SK-MEL-5 (cell line): Measurements from ENCODE around the gene ST6GALNAC3. TPM values are rescaled to one million over a fixed set of nuclear protein-coding genes. Genes with fewer than 3 reads are reported as not detected.

ENCODE experiments used
- DNase-seq: peaks from one replicate; pipeline ENCODE4 v3.0.0-alpha.2; 2016; ENCODE audit warnings: low read depth, low spot score
- in situ Hi-C: cut with HindIII; loops from 2 replicates; pipeline ENCODE4 v1.10.0; 2016; ENCODE audit warnings: low sequenced_read_pairs, high pct_unique_total_duplicates, low pct_unique_long_range_greater_than_20kb
- total RNA-seq: library from RNA; depleted of rRNA; stranded (reverse); fragments of >200 nt; shearing (Covaris generic); gene quantifications from 2 replicates; pipeline ENCODE4 v1.2.3, GENCODE V29; 2014

Gene ST6GALNAC3
- total RNA-seq, 1 experiment from 2014 or later = 70.7 TPM

DNA sequence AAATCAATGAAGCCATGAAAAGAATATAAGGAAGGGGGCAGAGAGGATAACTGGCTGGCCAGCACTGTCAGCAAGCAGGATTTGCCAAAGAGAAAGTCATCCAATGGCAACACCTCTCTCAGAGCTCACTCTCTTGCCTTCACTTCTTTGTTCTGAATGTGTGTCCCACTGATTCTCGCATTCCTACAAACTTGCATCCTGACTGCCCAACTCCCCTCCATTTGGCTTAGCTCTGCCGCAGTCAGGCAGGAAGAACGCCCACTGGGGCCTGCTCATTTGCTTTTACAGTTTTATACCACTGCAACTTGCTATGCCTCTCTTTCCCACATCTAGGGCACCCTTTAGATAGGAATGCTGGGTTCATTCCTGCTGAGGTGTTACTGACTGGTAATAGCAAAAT, 428.6 kb downstream of the ST6GALNAC3 start:
- in situ Hi-C loops = no loop called here
- DNase-seq = no peak

GRCh38 chr1:76503736-76504135, 429.2 kb downstream of the ST6GALNAC3 start:
- no peak for DNase-seq
- in situ Hi-C loops = no loop called here

DNA sequence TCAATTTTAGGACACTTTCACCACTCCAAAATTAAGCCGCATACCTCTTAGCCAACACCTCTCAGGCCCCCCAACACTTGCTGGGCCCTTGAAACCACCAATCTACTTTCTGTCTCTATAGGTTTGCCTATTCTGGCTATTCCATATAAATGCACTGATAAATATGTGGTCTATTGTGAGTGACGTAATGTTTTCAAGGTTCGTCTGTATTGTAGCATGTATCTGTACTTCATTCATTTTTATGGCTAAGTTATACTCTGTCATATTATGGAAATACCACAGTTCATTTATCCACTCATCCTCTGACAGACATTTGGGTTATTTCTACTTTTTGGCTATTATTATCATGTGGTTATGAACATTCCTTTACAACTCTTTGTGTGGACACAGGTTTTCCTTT, 432.8 kb downstream of the ST6GALNAC3 start:
- in situ Hi-C loops = no loop called here
- no peak for DNase-seq

GRCh38 chr1:76508871-76509270, 434.3 kb downstream of the ST6GALNAC3 start:
- no peak for DNase-seq
- in situ Hi-C loops = no loop called here

DNA sequence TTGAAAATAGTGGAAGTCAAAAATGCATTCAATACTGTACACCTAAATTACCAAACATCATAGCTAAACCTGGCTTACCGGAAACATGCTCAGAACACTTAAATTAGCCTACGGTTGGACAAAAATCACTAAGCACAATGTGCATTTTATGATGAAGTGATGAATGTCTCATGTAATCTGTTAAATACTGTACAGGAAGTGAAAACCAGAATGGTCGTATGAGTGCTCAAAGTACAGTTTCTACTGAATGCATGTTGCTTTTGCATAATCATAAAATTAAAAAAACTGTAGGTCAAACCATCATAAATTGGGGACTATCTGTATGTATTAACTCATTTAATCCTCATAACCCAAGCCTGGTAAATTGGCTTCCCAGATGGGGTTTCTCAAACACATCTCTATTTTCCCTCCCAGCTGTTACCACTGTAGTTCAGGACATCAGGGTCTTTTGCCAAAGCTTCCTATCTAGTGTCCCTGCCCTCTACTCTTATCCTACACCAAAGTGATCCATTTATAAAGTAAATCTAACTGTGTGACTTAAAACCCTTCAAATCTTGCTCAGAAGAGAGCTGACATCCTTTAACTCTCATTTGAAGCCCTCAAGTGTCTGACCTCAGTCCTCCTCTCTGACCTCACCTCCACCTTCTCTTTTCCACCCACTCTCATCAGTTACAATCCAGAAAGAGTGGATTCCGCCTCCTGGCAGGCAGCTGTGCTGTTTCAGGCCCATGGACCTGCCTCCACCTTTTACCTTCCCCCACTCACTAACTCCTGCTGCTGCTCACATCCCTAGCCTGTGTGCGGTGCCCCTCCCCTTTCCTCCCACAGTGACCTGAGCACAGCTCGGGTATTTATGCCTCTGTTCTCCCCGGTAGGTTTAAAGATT, 436.4 kb downstream of the ST6GALNAC3 start:
- in situ Hi-C loops = no loop called here
- no peak for DNase-seq

DNA sequence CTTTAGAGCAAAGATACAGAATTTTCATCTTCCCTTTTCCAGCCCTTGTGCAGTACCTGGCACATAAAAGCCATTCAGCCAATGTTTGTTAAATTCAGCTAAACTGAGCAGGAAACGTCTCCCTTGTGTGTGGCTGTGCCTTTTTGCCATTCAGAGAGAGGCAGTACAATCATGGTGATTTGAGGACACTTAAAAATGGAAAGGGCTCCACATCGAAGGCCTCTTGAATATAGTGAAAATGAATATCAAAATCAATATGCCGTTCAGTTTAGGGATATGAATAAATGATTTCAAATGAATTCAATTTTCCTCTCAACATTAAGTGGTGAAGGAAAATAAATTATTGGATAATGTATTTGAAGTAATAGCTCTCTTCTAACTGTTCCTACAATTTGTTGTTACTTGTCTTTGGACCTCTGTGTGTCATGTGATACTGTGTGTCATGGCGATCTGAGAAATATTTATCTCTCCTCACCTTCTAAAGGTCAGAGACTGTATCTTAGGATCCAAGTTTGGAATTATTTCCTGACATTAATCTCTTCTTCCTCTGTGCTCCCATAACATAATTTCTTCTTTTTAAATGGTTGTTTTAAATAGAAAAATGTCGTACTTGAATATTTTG, 437.1 kb downstream of the ST6GALNAC3 start:
- DNase-seq = peak; percentile 14
- in situ Hi-C loops = no loop called here

- DNase-seq = no peak
- in situ Hi-C loops = no loop called here
Measured at GRCh38 chr1:76530953-76531352, 456.4 kb downstream of the ST6GALNAC3 start.

GRCh38 chr1:76541618-76542017, 467.1 kb downstream of the ST6GALNAC3 start:
- in situ Hi-C loops = no loop called here
- no peak for DNase-seq

DNA sequence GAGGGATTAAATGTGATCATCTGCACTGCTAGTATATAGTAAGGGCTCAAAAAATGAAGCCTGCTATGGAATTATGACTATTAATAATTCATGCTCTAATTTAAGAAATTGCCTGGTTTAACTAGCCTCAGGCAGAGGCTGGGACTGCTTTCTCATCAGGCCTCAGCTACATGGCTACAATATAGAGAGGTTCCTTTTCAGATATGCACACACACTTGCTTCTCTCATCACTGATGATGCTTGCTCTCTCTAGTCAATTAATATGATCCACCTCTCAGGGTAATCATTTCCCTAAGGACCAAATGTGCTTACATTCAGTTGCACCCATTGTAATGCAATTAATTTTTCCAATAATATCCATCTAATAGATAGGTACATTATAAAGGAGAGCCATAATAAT, 467.8 kb downstream of the ST6GALNAC3 start:
- in situ Hi-C loops = no loop called here

DNA sequence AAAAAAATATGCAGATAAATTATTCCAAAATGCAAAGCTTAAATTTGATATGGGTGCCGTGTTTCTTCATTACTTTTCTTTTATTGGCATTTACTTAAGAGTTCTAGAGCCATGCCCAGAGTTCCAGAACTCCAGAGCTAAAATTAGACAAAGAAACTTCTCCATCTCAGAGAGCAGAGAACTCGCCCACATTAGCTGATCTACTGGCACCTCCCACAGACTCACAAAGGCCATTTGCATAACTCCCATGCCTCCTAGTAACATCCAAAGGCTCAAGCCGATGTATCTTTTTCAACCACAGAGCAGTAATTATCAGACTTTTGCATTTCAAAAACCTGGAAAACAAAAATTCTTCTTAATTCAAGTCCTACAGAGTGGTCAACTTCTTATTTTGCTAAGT, 468.9 kb downstream of the ST6GALNAC3 start:
- no peak for DNase-seq
- in situ Hi-C loops = no loop called here

More for the DNA sequence above, 467.8 kb downstream of the ST6GALNAC3 start:
- DNase-seq = no peak

GRCh38 chr1:76546354-76546933, 471.9 kb downstream of the ST6GALNAC3 start:
- in situ Hi-C loops = no loop called here
- DNase-seq = no peak

DNA sequence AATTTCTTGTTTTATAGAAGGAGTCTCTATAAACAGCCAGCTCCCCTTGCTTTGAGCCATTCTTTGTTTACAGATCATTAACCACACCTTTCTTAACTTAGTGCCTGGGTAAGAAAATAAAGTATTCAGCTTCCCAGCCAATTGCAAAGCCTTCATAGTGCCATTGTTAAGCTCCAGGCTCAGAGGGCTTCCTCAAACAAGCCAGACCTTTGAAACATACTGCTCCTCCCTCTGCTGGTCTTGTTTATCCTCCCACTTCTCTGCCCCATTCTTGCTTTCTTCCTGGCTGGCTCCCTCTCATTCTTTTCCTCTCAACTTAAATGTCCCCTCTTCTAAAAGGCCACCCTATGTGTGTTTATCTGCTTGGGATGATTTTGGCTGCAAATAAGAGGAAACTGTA, 473.4 kb downstream of the ST6GALNAC3 start:
- in situ Hi-C loops = no loop called here
- peak; percentile 49 for DNase-seq

- DNase-seq = no peak
- in situ Hi-C loops = no loop called here
Measured at GRCh38 chr1:76548513-76549100, 474.1 kb downstream of the ST6GALNAC3 start.

- DNase-seq = no peak
- in situ Hi-C loops = no loop called here
Measured at GRCh38 chr1:76554283-76554682, 479.7 kb downstream of the ST6GALNAC3 start.

GRCh38 chr1:76562292-76562691, 487.7 kb downstream of the ST6GALNAC3 start:
- DNase-seq = no peak
- in situ Hi-C loops = no loop called here

DNA sequence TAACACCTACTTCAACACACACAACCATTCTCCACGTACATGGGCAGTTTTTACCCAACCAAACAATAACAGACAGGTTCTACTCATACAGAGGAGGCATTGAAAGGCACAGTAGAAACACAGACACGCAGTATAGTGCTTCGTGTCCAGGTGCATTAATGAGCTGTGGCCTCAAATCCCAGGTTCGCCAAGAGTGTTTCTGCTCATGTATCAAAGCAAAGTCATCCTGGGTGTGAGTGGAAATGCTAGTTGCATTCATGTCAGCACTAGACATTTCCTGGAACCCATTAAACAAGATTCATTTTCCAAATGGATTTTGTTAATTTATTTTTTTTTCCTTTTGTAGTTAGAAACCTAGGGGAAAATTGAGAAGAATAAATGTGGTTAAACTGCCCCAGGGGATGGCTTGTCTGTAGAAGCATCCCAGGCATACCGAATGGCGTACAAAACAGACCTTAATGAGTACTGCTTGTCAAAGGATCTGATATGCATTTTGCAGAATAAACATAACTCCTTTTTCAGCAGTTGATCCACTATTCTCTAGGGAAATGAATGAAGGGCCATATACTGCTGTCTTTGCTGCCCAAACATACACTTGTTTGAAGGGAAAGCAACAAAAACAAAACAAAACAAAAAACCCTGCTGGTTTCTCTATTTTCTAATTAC, 494.2 kb downstream of the ST6GALNAC3 start:
- in situ Hi-C loops = no loop called here
- DNase-seq = no peak

DNA sequence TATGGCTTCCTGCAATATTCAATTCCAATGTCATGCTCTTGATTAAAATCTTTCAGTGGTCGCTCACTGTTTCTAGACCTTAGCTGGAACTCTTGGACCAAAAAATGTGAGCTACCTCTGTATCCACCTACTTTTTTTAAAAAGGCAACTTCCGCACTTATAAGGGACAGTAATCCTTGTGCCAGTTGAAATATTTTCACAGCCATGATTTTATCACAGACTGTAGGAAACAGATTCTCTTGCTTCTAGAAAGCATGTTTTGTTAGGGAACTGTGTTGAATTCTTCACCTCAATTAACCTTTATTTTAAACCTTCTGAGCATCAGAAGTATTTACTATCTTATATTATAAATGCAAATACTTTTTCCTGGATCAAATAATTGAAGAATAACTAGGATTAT, 496.7 kb downstream of the ST6GALNAC3 start:
- DNase-seq = no peak
- in situ Hi-C loops = no loop called here

GRCh38 chr1:76572229-76572628, 497.7 kb downstream of the ST6GALNAC3 start:
- no peak for DNase-seq
- in situ Hi-C loops = no loop called here
